SK-N-SH (cell line): ENCODE data around the gene ATE1. TPM values are rescaled to one million over a fixed set of nuclear protein-coding genes. Genes with fewer than 3 reads are reported as not detected.

Source experiments
- CTCF ChIA-PET: fragments of 300-600, 350-600 bp; formaldehyde crosslinking; extraction: SDS; loops from one replicate; lab custom pipeline; 2021; lab: Yijun Ruan, JAX
- POLR2A ChIA-PET: fragments of 350-600 bp; sonication (Branson Sonifier 250); formaldehyde crosslinking; extraction: SDS; loops from one replicate; lab custom pipeline; 2020; ENCODE audit warnings: antibody characterized with exemption, inconsistent platforms; lab: Yijun Ruan, JAX
- DNase-seq: peaks from one replicate; pipeline ENCODE4 v3.0.0; 2012
- H2AFZ ChIP-seq: fragments of 200-600 bp; sonication (generic); 2 replicates; pipeline ENCODE4 v1.8.1; 2016; ENCODE audit warnings: antibody characterized with exemption, mild to moderate bottlenecking, low read depth
- H3F3A ChIP-seq: fragments of 200-600 bp; sonication (generic); replicated peaks from 2 replicates; pipeline ENCODE3; 2016; ENCODE audit warnings: antibody characterized with exemption, mild to moderate bottlenecking; ENCODE audit not compliant: insufficient read depth
- H3K27ac ChIP-seq, 2 experiments: fragments of 200-500 bp in 1 of 2; fragments of 200-600 bp in 1 of 2; sonication (Bioruptor generic) in 1 of 2; sonication (generic), shearing (Covaris generic) in 1 of 2; 2 replicates each; pipeline versions ENCODE4 v1.5.1 to v1.6.1; 2014 to 2016; ENCODE audit warnings: low read depth in 2 of 2, inconsistent platforms in 1 of 2, low read length in 1 of 2, mild to moderate bottlenecking in 1 of 2, mixed read lengths in 1 of 2
- H3K27me3 ChIP-seq: fragments of 200-600 bp; sonication (generic), shearing (Covaris generic); 2 replicates; pipeline ENCODE4 v1.6.1; 2016; ENCODE audit warnings: mixed run types; ENCODE audit not compliant: insufficient read depth
- H3K36me3 ChIP-seq, 2 experiments: fragments of 200-500 bp in 1 of 2; fragments of 200-600 bp in 1 of 2; sonication (Bioruptor generic) in 1 of 2; sonication (generic) in 1 of 2; replicated peaks in 1 of 2; 2 replicates each; pipeline versions ENCODE3 to v1.5.1; 2014 to 2016; ENCODE audit warnings: low read length in 1 of 2, mild to moderate bottlenecking in 1 of 2; ENCODE audit not compliant: insufficient read depth in 2 of 2, control insufficient read depth in 1 of 2
- H3K4me1 ChIP-seq, 2 experiments: fragments of 200-500 bp in 1 of 2; fragments of 200-600 bp in 1 of 2; sonication (Bioruptor generic) in 1 of 2; sonication (generic), shearing (Covaris generic) in 1 of 2; 2 replicates each; pipeline versions ENCODE4 v1.5.1 to v1.6.1; 2014 to 2016; ENCODE audit warnings: low read depth in 1 of 2, low read length in 1 of 2, mixed run types in 1 of 2; ENCODE audit not compliant: insufficient read depth in 2 of 2, control insufficient read depth in 1 of 2
- H3K4me2 ChIP-seq: fragments of 200-600 bp; sonication (generic), shearing (Covaris generic); 2 replicates; pipeline ENCODE4 v1.6.1; 2017; ENCODE audit warnings: mixed run types
- H3K4me3 ChIP-seq, 2 experiments: fragments of 200-500 bp in 1 of 2; fragments of 200-600 bp in 1 of 2; sonication (Bioruptor generic) in 1 of 2; sonication (generic), shearing (Covaris generic) in 1 of 2; 2 replicates each; pipeline versions ENCODE4 v1.5.1 to v1.8.1; 2014 to 2016; ENCODE audit warnings: low read depth in 2 of 2, inconsistent platforms in 1 of 2, low read length in 1 of 2, mild to moderate bottlenecking in 1 of 2, mixed read lengths in 1 of 2, moderate library complexity in 1 of 2
- H3K79me2 ChIP-seq: fragments of 200-600 bp; sonication (generic); 2 replicates; pipeline ENCODE4 v1.8.1; 2017; ENCODE audit warnings: mild to moderate bottlenecking; ENCODE audit not compliant: insufficient read depth
- H3K9ac ChIP-seq: fragments of 200-600 bp; sonication (generic); 2 replicates; pipeline ENCODE4 v1.6.1; 2017; ENCODE audit warnings: mixed run types
- H3K9me2 ChIP-seq: fragments of 200-600 bp; sonication (generic); 2 replicates; pipeline ENCODE4 v1.6.1; 2017; ENCODE audit warnings: mixed run types
- H3K9me3 ChIP-seq: fragments of 200-600 bp; sonication (generic); 2 replicates; pipeline ENCODE4 v1.6.1; 2017; ENCODE audit warnings: mixed run types, mild to moderate bottlenecking, moderate library complexity
- H4K20me1 ChIP-seq: fragments of 200-600 bp; sonication (generic); 2 replicates; pipeline ENCODE4 v1.6.1; 2017; ENCODE audit warnings: mild to moderate bottlenecking, mixed run types; ENCODE audit not compliant: insufficient read depth
- EP300 ChIP-seq, 2 experiments: IDR thresholded peaks; 2 replicates each; pipeline versions ENCODE4 v1.4.0 to v1.6.1; 2012; ENCODE audit warnings: borderline replicate concordance in 1 of 2, low read depth in 1 of 2, low read length in 1 of 2
- FOSL2 ChIP-seq: IDR thresholded peaks from 2 replicates; pipeline ENCODE4 v1.4.0; 2012; ENCODE audit warnings: low read depth, mild to moderate bottlenecking, moderate library complexity, borderline replicate concordance
- FOXJ3 ChIP-seq: sonication (generic); formaldehyde crosslinking; IDR thresholded peaks from 2 replicates; pipeline ENCODE4 v1.5.1; 2020; ENCODE audit warnings: mild to moderate bottlenecking, missing genetic modification reagents
- GABPA ChIP-seq: IDR thresholded peaks from 2 replicates; pipeline ENCODE4 v1.4.0; 2012; ENCODE audit warnings: low read depth, mild to moderate bottlenecking
- GATA2 ChIP-seq: sonication (generic); formaldehyde crosslinking; IDR thresholded peaks from 2 replicates; pipeline ENCODE4 v1.5.0; 2020; ENCODE audit warnings: mild to moderate bottlenecking, missing genetic modification reagents
- JUND ChIP-seq: IDR thresholded peaks from 2 replicates; pipeline ENCODE4 v1.4.0; 2012
- NRF1 ChIP-seq: IDR thresholded peaks from 2 replicates; pipeline ENCODE4 v1.6.1; 2012; ENCODE audit warnings: low read depth, mild to moderate bottlenecking, low read length
- POLR2AphosphoS5 ChIP-seq: IDR thresholded peaks from 2 replicates; pipeline ENCODE4 v1.6.1; 2012; ENCODE audit warnings: low read depth, low read length
- RAD21 ChIP-seq: IDR thresholded peaks from 2 replicates; pipeline ENCODE4 v1.6.1; 2012; ENCODE audit warnings: mild to moderate bottlenecking, low read length
- RCOR1 ChIP-seq: fragments of 150-350 bp; IDR thresholded peaks from 2 replicates; pipeline ENCODE4 v1.6.1; 2017; ENCODE audit warnings: antibody characterized with exemption, low read length
- RFX5 ChIP-seq: IDR thresholded peaks from 2 replicates; pipeline ENCODE4 v1.6.1; 2012; ENCODE audit warnings: mild to moderate bottlenecking, improper control_type of control experiment, low read length
- RXRA ChIP-seq: IDR thresholded peaks from 2 replicates; pipeline ENCODE4 v1.4.0; 2012; ENCODE audit warnings: low read depth, mild to moderate bottlenecking, borderline replicate concordance
- SIN3A ChIP-seq: IDR thresholded peaks from 2 replicates; pipeline ENCODE4 v1.6.1; 2012; ENCODE audit warnings: low read depth, mild to moderate bottlenecking, low read length, moderate library complexity, borderline replicate concordance
- TCF12 ChIP-seq: IDR thresholded peaks from 2 replicates; pipeline ENCODE4 v1.4.0; 2012
- YY1 ChIP-seq: IDR thresholded peaks from 2 replicates; pipeline ENCODE4 v1.4.0; 2012; ENCODE audit warnings: low read depth, mild to moderate bottlenecking
- WGBS: methylation state at CpG from one replicate; pipeline ENCODE4 v1.1.6; 2017; ENCODE audit warnings: low lambda C conversion rate; 5-methylcytosine and 5-hydroxymethylcytosine counted together
- polyA plus RNA-seq, 3 experiments: library from polyadenylated mRNA; depleted of rRNA; stranded (reverse); fragments of >200 nt; gene quantifications; 2 replicates each; pipeline ENCODE4 v1.2.3, GENCODE V29; 2012
- TF ChIP-seq, protein P1 (sequence below): fragments of 150-350 bp; IDR thresholded peaks from 2 replicates; pipeline ENCODE4 v1.6.1; 2017; ENCODE audit warnings: antibody characterized with exemption, low read length, low read depth, borderline replicate concordance

Gene ATE1
- polyA plus RNA-seq, 1 of the 3 experiments (the other 2 are of a cell fraction) = 6.3 TPM

- Histone ChIP-seq H4K20me1 (no peaks in the 10 kb centered on the region), H3K4me3 (no peak overlapping the region), H2AFZ (no peak overlapping the region), H3K4me1 (no peaks in the 10 kb centered on the region), H3K27ac (no peak overlapping the region), H3K9me2 (no peaks in the 10 kb centered on the region), H3K9me3 (no peaks in the 10 kb centered on the region), H3K79me2 (no peaks in the 10 kb centered on the region; the same call in 1 of the 2 replicates), H3K36me3 (peaks cover 10 to 22% of the 10 kb centered on the region in 2 experiments), H3K27me3 (no peaks in the 10 kb centered on the region), H3F3A (no peaks in the 10 kb centered on the region)
- no peak for DNase-seq
- POLR2A ChIA-PET = no interaction called here
- TF ChIP-seq, protein P1, sequence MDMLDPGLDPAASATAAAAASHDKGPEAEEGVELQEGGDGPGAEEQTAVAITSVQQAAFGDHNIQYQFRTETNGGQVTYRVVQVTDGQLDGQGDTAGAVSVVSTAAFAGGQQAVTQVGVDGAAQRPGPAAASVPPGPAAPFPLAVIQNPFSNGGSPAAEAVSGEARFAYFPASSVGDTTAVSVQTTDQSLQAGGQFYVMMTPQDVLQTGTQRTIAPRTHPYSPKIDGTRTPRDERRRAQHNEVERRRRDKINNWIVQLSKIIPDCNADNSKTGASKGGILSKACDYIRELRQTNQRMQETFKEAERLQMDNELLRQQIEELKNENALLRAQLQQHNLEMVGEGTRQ = no peak
- TF ChIP-seq EP300 (IDR thresholded peaks at IDR 0.05; ENCODE audit: borderline replicate concordance in 1 of 2, low read depth in 1 of 2, low read length in 1 of 2) = no peak
- TF ChIP-seq FOXJ3 (CRISPR knock-in tag) = no peak
- no peak for TF ChIP-seq RXRA
- no peak for TF ChIP-seq JUND
- TF ChIP-seq RCOR1 = no peak
- TF ChIP-seq RAD21 = no peak
- TF ChIP-seq POLR2AphosphoS5 = no peak
- TF ChIP-seq YY1 = no peak
- TF ChIP-seq RFX5 = no peak
- no peak for TF ChIP-seq TCF12
- TF ChIP-seq FOSL2 = no peak
- TF ChIP-seq, all 33 proteins: peak for 0
- no peak overlapping the region for H3K4me2 ChIP-seq
- CTCF ChIA-PET = interaction anchor here (1.1 to 2.4 kb wide), 3 partner anchors 8 to 59 kb away, joined by 3 to 9 read pairs (median 4); no protein-coding TSS in a partner anchor
- no peak overlapping the region for H3K9ac ChIP-seq
Observed at GRCh38 chr10:121841862-121842261, 86.0 kb downstream of the ATE1 start.

- Histone ChIP-seq H3K27ac (no peak overlapping the region), H3K9me2 (no peaks in the 10 kb centered on the region), H3F3A (no peaks in the 10 kb centered on the region), H3K4me1 (no peaks in the 10 kb centered on the region), H3K79me2 (no peaks in the 10 kb centered on the region; the same call in 1 of the 2 replicates), H3K9ac (no peak overlapping the region), H3K9me3 (no peaks in the 10 kb centered on the region), H3K36me3 (peaks cover 7 to 43% of the 10 kb centered on the region in 2 experiments), H3K4me2 (no peak overlapping the region), H4K20me1 (no peaks in the 10 kb centered on the region), H3K4me3 (no peak overlapping the region), H3K27me3 (no peaks in the 10 kb centered on the region), H2AFZ (no peak overlapping the region)
- DNase-seq = no peak
- ChIA-PET POLR2A (no interaction called here), CTCF (interaction anchor here (0.6 to 0.7 kb wide), 2 partner anchors 14 to 15 kb away, joined by 3 to 4 read pairs; no protein-coding TSS in a partner anchor)
- TF ChIP-seq FOSL2 (no peak), GABPA (no peak)
- WGBS = 99% methylated on average over 4 of the region's 4 CpGs
Observed at GRCh38 chr10:121838931-121839330, 88.9 kb downstream of the ATE1 start.

DNA sequence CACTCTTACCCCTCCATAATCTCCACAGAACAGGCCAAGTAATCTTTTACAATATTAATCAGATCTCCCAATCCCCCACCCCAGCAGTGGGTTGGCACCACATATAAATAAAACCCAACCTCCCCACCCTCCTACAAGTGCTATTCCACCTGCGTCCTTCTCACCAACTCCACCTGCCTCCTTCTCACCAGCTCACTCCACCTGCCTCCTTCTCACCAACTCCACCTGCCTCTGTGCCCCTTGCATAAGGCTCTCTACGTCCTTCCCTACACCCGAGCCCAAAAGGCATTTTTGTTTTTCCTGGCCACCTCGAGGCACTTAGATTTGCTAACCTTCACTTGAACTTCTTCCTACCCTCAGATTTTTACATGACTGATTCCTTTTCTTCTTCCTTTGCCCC is 89.7 kb downstream of the ATE1 start:
- no peaks in the 10 kb centered on the region for H3F3A ChIP-seq
- H3K4me3 ChIP-seq = no peak overlapping the region
- no peaks in the 10 kb centered on the region for H4K20me1 ChIP-seq
- no peak overlapping the region for H3K27ac ChIP-seq
- no peaks in the 10 kb centered on the region for H3K4me1 ChIP-seq
- no peak overlapping the region for H3K4me2 ChIP-seq
- no peaks in the 10 kb centered on the region; the same call in 1 of the 2 replicates for H3K79me2 ChIP-seq
- TF ChIP-seq NRF1 (no peak), GATA2 (no peak), SIN3A (no peak), RFX5 (no peak)
- TF ChIP-seq, protein P1 = no peak
- ChIA-PET CTCF (no interaction called here), POLR2A (no interaction called here)
- no peaks in the 10 kb centered on the region for H3K9me3 ChIP-seq
- no peak for DNase-seq
- 91% methylated on average over 3 of the region's 4 CpGs for WGBS
- H3K36me3 ChIP-seq = peaks cover 9 to 47% of the 10 kb centered on the region in 2 experiments
- no peaks in the 10 kb centered on the region for H3K27me3 ChIP-seq
- H3K9me2 ChIP-seq = no peaks in the 10 kb centered on the region
- H3K9ac ChIP-seq = no peak overlapping the region
- no peak overlapping the region for H2AFZ ChIP-seq
